Upper lobe of left lung (tissue), 4 donors: ENCODE results near the gene NCMAP.

ENCODE experiments used
- CTCF ChIP-seq, 6 experiments: fragments of 450-650 bp in 4 of 6; fragments of 200-600 bp in 2 of 6; sonication (generic) in 2 of 6; IDR thresholded peaks; one replicate each; pipeline ENCODE4 v1.5.1; 2016 to 2019; ENCODE audit warnings: antibody characterized with exemption in 6 of 6
- POLR2A ChIP-seq, 4 donors: fragments of 450-650 bp; IDR thresholded peaks; one replicate each; pipeline ENCODE4 v1.5.1; 2016 to 2017; ENCODE audit warnings: antibody characterized with exemption in 4 of 4, mild to moderate bottlenecking in 2 of 4

GRCh38 chr1:24557711-24558131, 1.8 kb downstream of the NCMAP start:
- no peak for TF ChIP-seq CTCF (IDR thresholded peaks at IDR 0.05)
- no peak for TF ChIP-seq POLR2A (IDR thresholded peaks at IDR 0.05)
